ENCODE data around the gene TUBB2B. TPM values are rescaled to one million over a fixed set of nuclear protein-coding genes. Genes with fewer than 3 reads are reported as not detected.

Gene TUBB2B
- total and polyA plus RNA-seq, 2 donors (not counting 1 experiment from before 2014, with no cell fraction given), result 3.8 to 5.2 TPM

GRCh38 chr6:3270258-3270657 is 42.8 kb upstream of the TUBB2B start:
- no peaks in the 10 kb centered on the region for H3K27me3 ChIP-seq (ENCODE audit: control insufficient read depth, insufficient read depth, low read length)
- H3K4me2 ChIP-seq (ENCODE audit: extremely low read depth, insufficient read depth, low read length), result no peak overlapping the region
- H3K4me1 ChIP-seq (ENCODE audit: control insufficient read depth, extremely low read depth, insufficient read depth, low read length), result no peaks in the 10 kb centered on the region
- TF ChIP-seq EZH2 (IDR thresholded peaks at IDR 0.05; ENCODE audit: low read length, missing control alignments), result no peak
- TF ChIP-seq, protein P1, sequence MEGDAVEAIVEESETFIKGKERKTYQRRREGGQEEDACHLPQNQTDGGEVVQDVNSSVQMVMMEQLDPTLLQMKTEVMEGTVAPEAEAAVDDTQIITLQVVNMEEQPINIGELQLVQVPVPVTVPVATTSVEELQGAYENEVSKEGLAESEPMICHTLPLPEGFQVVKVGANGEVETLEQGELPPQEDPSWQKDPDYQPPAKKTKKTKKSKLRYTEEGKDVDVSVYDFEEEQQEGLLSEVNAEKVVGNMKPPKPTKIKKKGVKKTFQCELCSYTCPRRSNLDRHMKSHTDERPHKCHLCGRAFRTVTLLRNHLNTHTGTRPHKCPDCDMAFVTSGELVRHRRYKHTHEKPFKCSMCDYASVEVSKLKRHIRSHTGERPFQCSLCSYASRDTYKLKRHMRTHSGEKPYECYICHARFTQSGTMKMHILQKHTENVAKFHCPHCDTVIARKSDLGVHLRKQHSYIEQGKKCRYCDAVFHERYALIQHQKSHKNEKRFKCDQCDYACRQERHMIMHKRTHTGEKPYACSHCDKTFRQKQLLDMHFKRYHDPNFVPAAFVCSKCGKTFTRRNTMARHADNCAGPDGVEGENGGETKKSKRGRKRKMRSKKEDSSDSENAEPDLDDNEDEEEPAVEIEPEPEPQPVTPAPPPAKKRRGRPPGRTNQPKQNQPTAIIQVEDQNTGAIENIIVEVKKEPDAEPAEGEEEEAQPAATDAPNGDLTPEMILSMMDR (conservative IDR thresholded peaks at IDR 0.05 in 1 of 2, IDR thresholded peaks at IDR 0.05 in 1 of 2; ENCODE audit: low read depth in 1 of 2, low read length in 2 of 2), result no peak
- H3K9ac ChIP-seq (ENCODE audit: insufficient read depth, low read length), result no peak overlapping the region
- no peak for DNase-seq (ENCODE audit: low read depth in 2 of 2)
- H3K9me3 ChIP-seq (ENCODE audit: control insufficient read depth, insufficient read depth, low read depth, low read length), result no peaks in the 10 kb centered on the region
- peaks cover 5% of the 10 kb centered on the region for H3K36me3 ChIP-seq (ENCODE audit: control insufficient read depth, insufficient read depth, low read length)
- no peak overlapping the region for H3K27ac ChIP-seq (ENCODE audit: insufficient read depth, low read length)
- no peak overlapping the region for H2AFZ ChIP-seq (ENCODE audit: low read length)
- no peak overlapping the region for H3K4me3 ChIP-seq (replicated peaks in 1 of 4; ENCODE audit: control extremely low read depth in 1 of 4, insufficient read depth in 1 of 4, low read depth in 3 of 4, low read length in 4 of 4)
- no peaks in the 10 kb centered on the region for H3K79me2 ChIP-seq (ENCODE audit: control insufficient read depth, insufficient read depth, low read length)
- no peaks in the 10 kb centered on the region for H4K20me1 ChIP-seq (ENCODE audit: control insufficient read depth, extremely low read depth, insufficient read depth, low read length)

DNA sequence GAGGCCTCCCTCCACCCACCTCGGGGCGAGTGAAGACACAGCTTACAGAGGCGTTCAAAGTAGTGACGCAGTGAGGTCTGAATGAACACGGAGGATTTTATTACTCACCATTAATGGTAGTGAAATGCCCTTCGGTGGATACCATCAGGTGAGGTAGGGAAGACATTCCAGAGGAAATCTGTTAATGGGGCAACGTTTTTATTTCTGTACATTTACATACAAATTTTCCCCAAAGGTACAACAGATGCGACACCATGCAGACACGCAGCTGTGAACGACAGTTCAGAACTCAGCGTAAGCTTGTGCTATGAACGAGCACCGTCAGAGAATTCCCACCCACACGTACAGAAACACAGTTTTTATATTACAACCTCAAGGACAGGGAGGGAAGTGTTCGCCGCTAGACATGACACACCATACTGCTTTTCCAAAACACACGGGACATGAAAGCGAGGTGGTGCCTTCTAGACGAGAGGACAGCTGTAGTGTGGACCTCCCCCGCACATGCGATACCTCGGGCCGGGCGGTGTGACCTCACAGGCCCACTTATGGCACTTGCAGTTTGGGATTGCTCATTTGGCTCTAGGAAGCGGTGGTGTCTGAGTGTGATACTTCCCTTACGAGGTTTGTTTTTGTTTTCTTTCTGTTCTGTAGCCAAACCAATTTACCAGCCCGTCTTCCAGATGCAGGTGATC is 42.0 kb upstream of the TUBB2B start:
- no peak overlapping the region for H3K4me3 ChIP-seq (replicated peaks in 1 of 4; ENCODE audit: control extremely low read depth in 1 of 4, insufficient read depth in 1 of 4, low read depth in 3 of 4, low read length in 4 of 4)
- no peaks in the 10 kb centered on the region for H3K9me3 ChIP-seq (ENCODE audit: control insufficient read depth, insufficient read depth, low read depth, low read length)
- no peak overlapping the region for H3K4me2 ChIP-seq (ENCODE audit: extremely low read depth, insufficient read depth, low read length)
- no peaks in the 10 kb centered on the region for H3K79me2 ChIP-seq (ENCODE audit: control insufficient read depth, insufficient read depth, low read length)
- H3K36me3 ChIP-seq (ENCODE audit: control insufficient read depth, insufficient read depth, low read length), result peaks cover 5% of the 10 kb centered on the region
- H2AFZ ChIP-seq (ENCODE audit: low read length), result no peak overlapping the region
- TF ChIP-seq, protein P1 (conservative IDR thresholded peaks at IDR 0.05 in 1 of 2, IDR thresholded peaks at IDR 0.05 in 1 of 2; ENCODE audit: low read depth in 1 of 2, low read length in 2 of 2), result no peak
- no peak for TF ChIP-seq EZH2 (IDR thresholded peaks at IDR 0.05; ENCODE audit: low read length, missing control alignments)
- H3K9ac ChIP-seq (ENCODE audit: insufficient read depth, low read length), result no peak overlapping the region
- no peak overlapping the region for H3K27ac ChIP-seq (ENCODE audit: insufficient read depth, low read length)
- no peak for DNase-seq (ENCODE audit: low read depth in 2 of 2)
- no peaks in the 10 kb centered on the region for H4K20me1 ChIP-seq (ENCODE audit: control insufficient read depth, extremely low read depth, insufficient read depth, low read length)
- no peaks in the 10 kb centered on the region for H3K4me1 ChIP-seq (ENCODE audit: control insufficient read depth, extremely low read depth, insufficient read depth, low read length)
- H3K27me3 ChIP-seq (ENCODE audit: control insufficient read depth, insufficient read depth, low read length), result no peaks in the 10 kb centered on the region

DNA sequence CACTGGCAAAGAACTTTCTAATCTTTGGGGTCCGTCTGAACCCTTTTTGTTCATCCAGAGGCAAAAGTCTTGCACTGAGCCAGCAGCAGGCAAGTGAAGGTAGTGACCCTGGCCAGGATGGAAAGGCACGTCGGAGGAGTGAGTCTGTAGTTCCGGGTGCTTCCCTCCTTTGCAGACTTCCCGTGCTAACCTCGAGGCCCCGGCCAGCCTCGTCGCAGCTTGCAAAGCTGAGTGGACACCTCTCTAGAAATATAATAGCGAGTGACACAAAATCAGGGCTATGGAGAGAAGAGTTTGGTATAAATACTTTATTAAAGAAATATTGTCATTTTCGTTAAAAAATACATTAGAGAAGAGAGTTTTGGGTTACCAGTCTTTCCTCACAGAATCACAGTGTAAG is 41.2 kb upstream of the TUBB2B start:
- Histone ChIP-seq H4K20me1 (ENCODE audit: control insufficient read depth, extremely low read depth, insufficient read depth, low read length) (no peaks in the 10 kb centered on the region), H3K27ac (ENCODE audit: insufficient read depth, low read length) (no peak overlapping the region)

More for the DNA sequence above, 41.2 kb upstream of the TUBB2B start:
- DNase-seq (ENCODE audit: low read depth in 2 of 2), result no peak
- Histone ChIP-seq H3K36me3 (ENCODE audit: control insufficient read depth, insufficient read depth, low read length) (peaks cover 10% of the 10 kb centered on the region), H3K4me2 (ENCODE audit: extremely low read depth, insufficient read depth, low read length) (no peak overlapping the region), H2AFZ (ENCODE audit: low read length) (no peak overlapping the region), H3K4me1 (ENCODE audit: control insufficient read depth, extremely low read depth, insufficient read depth, low read length) (no peaks in the 10 kb centered on the region), H3K9me3 (ENCODE audit: control insufficient read depth, insufficient read depth, low read depth, low read length) (no peaks in the 10 kb centered on the region), H3K27me3 (ENCODE audit: control insufficient read depth, insufficient read depth, low read length) (no peaks in the 10 kb centered on the region), H3K4me3 (replicated peaks in 1 of 4; ENCODE audit: control extremely low read depth in 1 of 4, insufficient read depth in 1 of 4, low read depth in 3 of 4, low read length in 4 of 4) (no peak overlapping the region), H3K79me2 (ENCODE audit: control insufficient read depth, insufficient read depth, low read length) (peaks cover 6% of the 10 kb centered on the region), H3K9ac (ENCODE audit: insufficient read depth, low read length) (no peak overlapping the region)
- TF ChIP-seq, protein P1 (conservative IDR thresholded peaks at IDR 0.05 in 1 of 2, IDR thresholded peaks at IDR 0.05 in 1 of 2; ENCODE audit: low read depth in 1 of 2, low read length in 2 of 2), result no peak
- no peak for TF ChIP-seq EZH2 (IDR thresholded peaks at IDR 0.05; ENCODE audit: low read length, missing control alignments)
